K562 (cell line): ENCODE data around the gene C1orf146. TPM values are rescaled to one million over a fixed set of nuclear protein-coding genes. Genes with fewer than 3 reads are reported as not detected.

Source experiments
- ATAC-seq: fragments of 200-7000 bp; cut with Tn5 transposase; 3 replicates; pipeline ENCODE4 v1.9.1; 2020; ENCODE audit warnings: moderate library complexity
- BruUV-seq: library from RNA; stranded (reverse); fragments of 400-500 nt; replicated peaks from 2 replicates; lab custom pipeline; 2021; lab: Mats Ljungman, UMichigan
- CTCF ChIA-PET: fragments of 300-600 bp; formaldehyde crosslinking; extraction: SDS; loops from one replicate; lab custom pipeline; 2021; ENCODE audit warnings: low intra/inter-chr PET ratio; lab: Yijun Ruan, JAX
- POLR2A ChIA-PET: fragments of 300-600, 350-650 bp; sonication (Branson Sonifier 250); formaldehyde crosslinking; extraction: SDS; loops from one replicate; lab custom pipeline; 2021; ENCODE audit warnings: antibody characterized with exemption, inconsistent platforms; lab: Yijun Ruan, JAX
- DNase-seq, 4 experiments: peaks; one replicate each; pipeline versions ENCODE4 v3.0.0 to v3.0.0-alpha.2; 2011 to 2018; ENCODE audit warnings: low spot score in 3 of 4, mixed read lengths in 3 of 4; ENCODE audit errors: extremely low read depth in 1 of 4
- FAIRE-seq: peaks from 2 replicates; lab custom pipeline; 2011; peaks lifted over from hg19 to GRCh38; lab: Jason Lieb, UNC
- H2AFZ ChIP-seq: 2 replicates; pipeline ENCODE4 v1.6.0; 2011; ENCODE audit warnings: low read depth, low read length, control low read depth, inconsistent platforms
- H3K27ac ChIP-seq: fragments of 200-600 bp; 3 replicates; pipeline ENCODE4 v1.8.0; 2011; ENCODE audit warnings: low read depth, mild to moderate bottlenecking, control low read depth, inconsistent platforms, low read length, moderate library complexity, mixed read lengths; ENCODE audit errors: extremely low read depth
- H3K27me3 ChIP-seq, 2 experiments: fragments of 300-600 bp in 1 of 2; 2 replicates in 1 of 2; 3 replicates in 1 of 2; pipeline versions ENCODE4 v1.6.0 to v1.8.0; 2011; ENCODE audit warnings: inconsistent platforms in 2 of 2, low read length in 2 of 2, mild to moderate bottlenecking in 1 of 2, mixed read lengths in 1 of 2, moderate library complexity in 1 of 2; ENCODE audit not compliant: control insufficient read depth in 2 of 2, insufficient read depth in 2 of 2
- H3K36me3 ChIP-seq: fragments of 300-600 bp; 3 replicates; pipeline ENCODE4 v1.8.0; 2011; ENCODE audit warnings: mild to moderate bottlenecking, low read length, inconsistent platforms; ENCODE audit not compliant: control insufficient read depth, insufficient read depth
- H3K4me1 ChIP-seq, 2 experiments: fragments of 200-600 bp in 1 of 2; replicated peaks in 1 of 2; 2 replicates in 1 of 2; 3 replicates in 1 of 2; pipeline versions ENCODE4 v1.5.1 to v1.8.0; 2011; ENCODE audit warnings: inconsistent platforms in 2 of 2, low read length in 2 of 2, mild to moderate bottlenecking in 1 of 2, mixed read lengths in 1 of 2, moderate library complexity in 1 of 2; ENCODE audit not compliant: control insufficient read depth in 2 of 2, insufficient read depth in 2 of 2
- H3K4me2 ChIP-seq: 2 replicates; pipeline ENCODE4 v1.6.1; 2011; ENCODE audit warnings: low read length, control low read depth, inconsistent platforms, mixed read lengths; ENCODE audit not compliant: insufficient read depth
- H3K4me3 ChIP-seq: fragments of 200-600 bp; sonication (generic), shearing (Covaris generic); 2 replicates; pipeline ENCODE4 v1.5.1; 2016; ENCODE audit warnings: control low read depth, inconsistent platforms
- H3K79me2 ChIP-seq: fragments of 200-600 bp; 3 replicates; pipeline ENCODE4 v1.8.0; 2011; ENCODE audit warnings: low read length, inconsistent platforms; ENCODE audit not compliant: control insufficient read depth, insufficient read depth
- H3K9ac ChIP-seq, 2 experiments: 2 replicates each; pipeline versions ENCODE4 v1.6.0 to v1.6.1; 2011; ENCODE audit warnings: low read depth in 2 of 2, low read length in 2 of 2, control low read depth in 1 of 2, inconsistent platforms in 1 of 2, mild to moderate bottlenecking in 1 of 2, mixed read lengths in 1 of 2; ENCODE audit not compliant: insufficient read depth in 1 of 2
- H3K9me1 ChIP-seq: one replicate; pipeline ENCODE4 v1.6.0; 2011; ENCODE audit warnings: inconsistent platforms, mild to moderate bottlenecking, low read length, moderate library complexity; ENCODE audit not compliant: control insufficient read depth, insufficient read depth
- H3K9me3 ChIP-seq: replicated peaks from 2 replicates; pipeline ENCODE4 v1.5.1; 2011; ENCODE audit warnings: low read depth, low read length, inconsistent platforms; ENCODE audit not compliant: control insufficient read depth, insufficient read depth
- H4K20me1 ChIP-seq: replicated peaks from 2 replicates; pipeline ENCODE4 v1.6.1; 2011; ENCODE audit warnings: low read length, inconsistent platforms, mixed read lengths; ENCODE audit not compliant: control insufficient read depth, insufficient read depth
- CHD4 ChIP-seq: fragments of 200-600 bp; sonication (generic); IDR thresholded peaks from 3 replicates; pipeline ENCODE4 v1.6.1; 2012; ENCODE audit warnings: low read depth, mild to moderate bottlenecking, mixed read lengths, low read length, inconsistent platforms; ENCODE audit not compliant: insufficient read depth, insufficient replicate concordance, poor library complexity, severe bottlenecking
- CTCF ChIP-seq, 3 experiments: IDR thresholded peaks in 2 of 3; conservative IDR thresholded peaks in 1 of 3; 2 replicates each; pipeline ENCODE4 v1.5.1; 2011 to 2012; ENCODE audit warnings: low read length in 3 of 3, mild to moderate bottlenecking in 3 of 3, control low read depth in 2 of 3, improper control_type of control experiment in 1 of 3, inconsistent platforms in 1 of 3, low read depth in 1 of 3, mixed read lengths in 1 of 3, moderate library complexity in 1 of 3; ENCODE audit not compliant: insufficient read depth in 2 of 3
- DIDO1 ChIP-seq: fragments of 450-650 bp; IDR thresholded peaks from 2 replicates; pipeline ENCODE4 v1.6.1; 2016; ENCODE audit warnings: low read depth, missing biosample characterization, missing genetic modification characterization
- DNMT1 ChIP-seq: fragments of 450-650 bp; IDR thresholded peaks from 2 replicates; pipeline ENCODE4 v1.6.1; 2016; ENCODE audit warnings: antibody characterized with exemption, mild to moderate bottlenecking
- RBM39 ChIP-seq: fragments of 200-400 bp; formaldehyde crosslinking; optimal IDR thresholded peaks from 2 replicates; pipeline ENCODE3; 2018; ENCODE audit warnings: low read depth, low read length
- SFPQ ChIP-seq: fragments of 200-400 bp; formaldehyde crosslinking; IDR thresholded peaks from 2 replicates; pipeline ENCODE4 v1.6.1; 2017; ENCODE audit warnings: mild to moderate bottlenecking, low read depth, low read length, moderate library complexity
- SMC3 ChIP-seq: conservative IDR thresholded peaks from 2 replicates; pipeline ENCODE4 v1.6.1; 2011; ENCODE audit warnings: low read depth, low read length, improper control_type of control experiment; ENCODE audit not compliant: insufficient read depth
- SNIP1 ChIP-seq: fragments of 450-650 bp; IDR thresholded peaks from 2 replicates; pipeline ENCODE4 v1.7.1; 2017; ENCODE audit warnings: low read depth, mild to moderate bottlenecking
- TAF9B ChIP-seq: fragments of 450-650 bp; IDR thresholded peaks from 2 replicates; pipeline ENCODE4 v1.6.1; 2018; ENCODE audit warnings: mild to moderate bottlenecking; ENCODE audit not compliant: partially characterized antibody
- ZC3H11A ChIP-seq: IDR thresholded peaks from 2 replicates; pipeline ENCODE4 v1.6.1; 2012; ENCODE audit warnings: low read depth, low read length, improper control_type of control experiment
- ZC3H8 ChIP-seq: fragments of 450-650 bp; IDR thresholded peaks from 2 replicates; pipeline ENCODE4 v1.6.1; 2017
- ZNF217 ChIP-seq: sonication (generic); formaldehyde crosslinking; IDR thresholded peaks from 2 replicates; pipeline ENCODE4 v1.8.0; 2022; ENCODE audit warnings: mild to moderate bottlenecking, missing genetic modification reagents
- ZNF592 ChIP-seq: fragments of 450-650 bp; IDR thresholded peaks from 2 replicates; pipeline ENCODE4 v1.6.1; 2017; ENCODE audit warnings: antibody characterized with exemption, mild to moderate bottlenecking
- WGBS: fragments of 100-300 bp; shearing (Covaris generic); methylation state at CpG from one replicate; pipeline ENCODE4 v1.1.6; 2016; ENCODE audit warnings: low coverage, mixed read lengths; ENCODE audit not compliant: insufficient coverage; ENCODE audit errors: missing lambda C conversion rate; 5-methylcytosine and 5-hydroxymethylcytosine counted together
- in situ Hi-C: fragments of 300-500 bp; cut with MboI; formaldehyde crosslinking; loops from 4 replicates; pipeline ENCODE4 v1.15.0; 2018; ENCODE audit warnings: inconsistent platforms, mixed read lengths
- intact Hi-C: fragments of 100-400 bp; cut with micrococcal nuclease; formaldehyde crosslinking; loops from 2 replicates; pipeline ENCODE4 v1.14.2; 2022
- polyA plus RNA-seq, 8 experiments: library from polyadenylated mRNA; depleted of rRNA in 4 of 8; stranded (reverse) in 5 of 8; unstranded in 3 of 8; fragments of >200 nt; fragmentation: Nextera tagmentation in 2 of 8; fragmentation: Illumina TruSeq in 1 of 8; extraction: Ambion mirVana in 2 of 8; extraction: Trizol in 1 of 8; gene quantifications; 2 replicates each; pipeline versions ENCODE4 v1.2.1 to v1.2.3, GENCODE V29; 2011 to 2014; ENCODE audit warnings: inconsistent platforms in 1 of 8, missing spikeins in 1 of 8
- total RNA-seq, 7 experiments: library from RNA; depleted of rRNA in 6 of 7; stranded (reverse); fragments of >200 nt in 6 of 7; fragmentation: Illumina TruSeq in 2 of 7; extraction: Trizol in 2 of 7; gene quantifications; 2 replicates each; pipeline versions ENCODE4 v1.2.1 to v1.2.3, GENCODE V29; 2011 to 2021; ENCODE audit warnings: low replicate concordance in 1 of 7

C1orf146 gene
- total and polyA plus RNA-seq, 9 of the 15 experiments (the other 6 are each of a cell fraction or from before 2014, with no cell fraction given) = 0.10 TPM; not detected in 8

- intact Hi-C loops = no loop called here
- 0% methylated on average over 2 of the region's 2 CpGs for WGBS
- BruUV-seq = no TSS peak
- ATAC-seq (no peak), DNase-seq (no peak), FAIRE-seq (no peak)
- Histone ChIP-seq H3K4me1 (no peaks in the 10 kb centered on the region; a peak in 1 of 5 replicates), H3K9me1 (no peaks in the 10 kb centered on the region), H3K27ac (no peak overlapping the region), H3K4me3 (no peak overlapping the region), H3K36me3 (no peaks in the 10 kb centered on the region), H4K20me1 (no peaks in the 10 kb centered on the region), H3K27me3 (peaks cover 4 to 19% of the 10 kb centered on the region in 2 experiments), H3K9ac (no peak overlapping the region), H3K9me3 (no peaks in the 10 kb centered on the region), H3K79me2 (no peaks in the 10 kb centered on the region), H2AFZ (peak overlapping the region; percentile 8; the same call in 1 of the 2 replicates), H3K4me2 (no peak overlapping the region)
- no peak for TF ChIP-seq SFPQ
- TF ChIP-seq TAF9B = no peak
- no peak for TF ChIP-seq ZNF592
- no peak for TF ChIP-seq CHD4
- no peak for TF ChIP-seq SMC3
- no peak for TF ChIP-seq ZC3H11A
- no peak for TF ChIP-seq DIDO1 (tag)
- no peak for TF ChIP-seq ZNF217 (CRISPR knock-in tag)
- TF ChIP-seq ZC3H8 = no peak
- TF ChIP-seq SNIP1 = no peak
- TF ChIP-seq CTCF (IDR thresholded peaks at IDR 0.05 in 2 of 3, conservative IDR thresholded peaks at IDR 0.05 in 1 of 3; ENCODE audit: insufficient read depth in 2 of 3, low read depth in 1 of 3, low read length in 3 of 3) = no peak
- no peak for TF ChIP-seq DNMT1
- no peak for TF ChIP-seq RBM39
- POLR2A ChIA-PET = interaction anchor here (0.6 to 0.8 kb wide), 3 partner anchors 22 to 650 kb away, joined by 3 read pairs; no protein-coding TSS in a partner anchor
- CTCF ChIA-PET = no interaction called here
- in situ Hi-C loops = no loop called here
Observed at GRCh38 chr1:92191726-92192125, 26.0 kb upstream of the C1orf146 start.
